ENCODE results near the gene SLC24A3.
A peak's percentile ranks its signal among the peaks of the same experiment; 100 is the strongest.

The SLC24A3 gene

GRCh38 chr20:19223640-19224039 lies 11.2 kb downstream of the SLC24A3 start:
- Histone ChIP-seq H3K27ac (peak overlapping the region; percentile 100), H3K9ac (ENCODE audit: insufficient read length) (peak overlapping the region; percentile 48), H3K36me3 (ENCODE audit: insufficient read depth, low read length) (peaks cover 33% of the 10 kb centered on the region), H3K4me3 (no peak overlapping the region), H3K9me3 (ENCODE audit: low read depth, low read length) (peaks cover 14% of the 10 kb centered on the region; the same call in 1 of the 2 replicates)
- no peak for DNase-seq (ENCODE audit: low read depth, low spot score)
- TF ChIP-seq FOXP2 (optimal IDR thresholded peaks at IDR 0.05; ENCODE audit: control extremely low read depth, extremely low read length, insufficient read depth) (no peak), EZH2 (IDR thresholded peaks at IDR 0.05) (no peak), POLR2AphosphoS5 (IDR thresholded peaks at IDR 0.05; ENCODE audit: borderline replicate concordance, low read depth, low read length) (no peak)

GRCh38 chr20:19231359-19232035 lies 19.1 kb downstream of the SLC24A3 start:
- peaks cover 2% of the 10 kb centered on the region; the same call in 1 of the 2 replicates for H3K9me3 ChIP-seq (ENCODE audit: low read depth, low read length)
- H3K36me3 ChIP-seq (ENCODE audit: insufficient read depth, low read length) = peaks cover 3% of the 10 kb centered on the region
- DNase-seq (ENCODE audit: low read depth, low spot score) = peak; percentile 83
- H3K9ac ChIP-seq (ENCODE audit: insufficient read length) = no peak overlapping the region
- H3K27ac ChIP-seq = peak overlapping the region; percentile 93
- peak overlapping the region; percentile 75; the same call in 1 of the 2 replicates for H3K4me3 ChIP-seq
- TF ChIP-seq POLR2AphosphoS5 (IDR thresholded peaks at IDR 0.05; ENCODE audit: borderline replicate concordance, low read depth, low read length) (peak; percentile 64; the same call in 1 of the 2 replicates), EZH2 (IDR thresholded peaks at IDR 0.05) (no peak), FOXP2 (optimal IDR thresholded peaks at IDR 0.05; ENCODE audit: control extremely low read depth, extremely low read length, insufficient read depth) (peak; percentile 41)

GRCh38 chr20:19232997-19233794 lies 20.8 kb downstream of the SLC24A3 start:
- TF ChIP-seq EZH2 (IDR thresholded peaks at IDR 0.05) = no peak
- peak; percentile 90 for TF ChIP-seq FOXP2 (optimal IDR thresholded peaks at IDR 0.05; ENCODE audit: control extremely low read depth, extremely low read length, insufficient read depth)
- TF ChIP-seq POLR2AphosphoS5 (IDR thresholded peaks at IDR 0.05; ENCODE audit: borderline replicate concordance, low read depth, low read length) = no peak; the same call in 1 of the 2 replicates
- H3K36me3 ChIP-seq (ENCODE audit: insufficient read depth, low read length) = no peaks in the 10 kb centered on the region
- H3K9me3 ChIP-seq (ENCODE audit: low read depth, low read length) = no peaks in the 10 kb centered on the region
- H3K4me3 ChIP-seq = peak overlapping the region; percentile 75
- peak; percentile 44 for DNase-seq (ENCODE audit: low read depth, low spot score)
- peak overlapping the region; percentile 93 for H3K27ac ChIP-seq
- H3K9ac ChIP-seq (ENCODE audit: insufficient read length) = peak overlapping the region; percentile 13

- no peak for DNase-seq (ENCODE audit: low read depth, low spot score)
- no peaks in the 10 kb centered on the region for H3K9me3 ChIP-seq (ENCODE audit: low read depth, low read length)
- no peak overlapping the region for H3K9ac ChIP-seq (ENCODE audit: insufficient read length)
- H3K4me3 ChIP-seq = no peak overlapping the region
- TF ChIP-seq POLR2AphosphoS5 (IDR thresholded peaks at IDR 0.05; ENCODE audit: borderline replicate concordance, low read depth, low read length) = no peak
- no peak for TF ChIP-seq FOXP2 (optimal IDR thresholded peaks at IDR 0.05; ENCODE audit: control extremely low read depth, extremely low read length, insufficient read depth)
- no peak for TF ChIP-seq EZH2 (IDR thresholded peaks at IDR 0.05)
- no peaks in the 10 kb centered on the region; the same call in 1 of the 2 replicates for H3K36me3 ChIP-seq (ENCODE audit: insufficient read depth, low read length)
- H3K27ac ChIP-seq = no peak overlapping the region
Observed at GRCh38 chr20:19236371-19237055, 24.1 kb downstream of the SLC24A3 start.

GRCh38 chr20:19241440-19241839 lies 29.0 kb downstream of the SLC24A3 start:
- Histone ChIP-seq H3K27ac (no peak overlapping the region), H3K36me3 (ENCODE audit: insufficient read depth, low read length) (no peaks in the 10 kb centered on the region; the same call in 1 of the 2 replicates), H3K9ac (ENCODE audit: insufficient read length) (no peak overlapping the region), H3K4me3 (no peak overlapping the region), H3K9me3 (ENCODE audit: low read depth, low read length) (no peaks in the 10 kb centered on the region)
- no peak for TF ChIP-seq EZH2 (IDR thresholded peaks at IDR 0.05)
- TF ChIP-seq POLR2AphosphoS5 (IDR thresholded peaks at IDR 0.05; ENCODE audit: borderline replicate concordance, low read depth, low read length) = no peak
- no peak for TF ChIP-seq FOXP2 (optimal IDR thresholded peaks at IDR 0.05; ENCODE audit: control extremely low read depth, extremely low read length, insufficient read depth)
- DNase-seq (ENCODE audit: low read depth, low spot score) = no peak

- no peak overlapping the region for H3K9ac ChIP-seq (ENCODE audit: insufficient read length)
- TF ChIP-seq EZH2 (IDR thresholded peaks at IDR 0.05) (no peak), POLR2AphosphoS5 (IDR thresholded peaks at IDR 0.05; ENCODE audit: borderline replicate concordance, low read depth, low read length) (no peak), FOXP2 (optimal IDR thresholded peaks at IDR 0.05; ENCODE audit: control extremely low read depth, extremely low read length, insufficient read depth) (no peak)
- DNase-seq (ENCODE audit: low read depth, low spot score) = no peak
- no peak overlapping the region for H3K27ac ChIP-seq
- H3K36me3 ChIP-seq (ENCODE audit: insufficient read depth, low read length) = peaks cover 9% of the 10 kb centered on the region; the same call in 1 of the 2 replicates
- H3K9me3 ChIP-seq (ENCODE audit: low read depth, low read length) = peaks cover 4% of the 10 kb centered on the region; the same call in 1 of the 2 replicates
- no peak overlapping the region for H3K4me3 ChIP-seq
Observed at GRCh38 chr20:19244291-19244690, 31.8 kb downstream of the SLC24A3 start.

GRCh38 chr20:19249106-19249879 lies 36.9 kb downstream of the SLC24A3 start:
- Histone ChIP-seq H3K27ac (peak overlapping the region; percentile 65), H3K4me3 (no peak overlapping the region), H3K36me3 (ENCODE audit: insufficient read depth, low read length) (peaks cover 9% of the 10 kb centered on the region; the same call in 1 of the 2 replicates), H3K9ac (ENCODE audit: insufficient read length) (no peak overlapping the region), H3K9me3 (ENCODE audit: low read depth, low read length) (peaks cover 4% of the 10 kb centered on the region; the same call in 1 of the 2 replicates)
- DNase-seq (ENCODE audit: low read depth, low spot score) = no peak
- TF ChIP-seq FOXP2 (optimal IDR thresholded peaks at IDR 0.05; ENCODE audit: control extremely low read depth, extremely low read length, insufficient read depth) = no peak
- no peak for TF ChIP-seq EZH2 (IDR thresholded peaks at IDR 0.05)
- TF ChIP-seq POLR2AphosphoS5 (IDR thresholded peaks at IDR 0.05; ENCODE audit: borderline replicate concordance, low read depth, low read length) = no peak
